Suprapubic skin (tissue), 4 donors: Measurements from ENCODE around the gene INPP4B.

Experiments
- POLR2A ChIP-seq, 2 donors: fragments of 450-650 bp; IDR thresholded peaks; one replicate each; pipeline ENCODE4 v1.6.1; 2017; ENCODE audit warnings: antibody characterized with exemption in 2 of 2, mild to moderate bottlenecking in 2 of 2, moderate library complexity in 2 of 2
- POLR2AphosphoS5 ChIP-seq, 3 donors: sonication (generic); formaldehyde crosslinking; IDR thresholded peaks; one replicate each; pipeline ENCODE4 v1.6.1; 2017; ENCODE audit warnings: antibody characterized with exemption in 3 of 3

- TF ChIP-seq POLR2AphosphoS5 (IDR thresholded peaks at IDR 0.05) (no peak), POLR2A (IDR thresholded peaks at IDR 0.05) (no peak)
These were observed 248.0 kb downstream of the INPP4B start for GRCh38 chr4:142598132-142598531.
